GM23248 (cell line): ENCODE measurements around the gene CASQ2. TPM values are rescaled to one million over a fixed set of nuclear protein-coding genes. Genes with fewer than 3 reads are reported as not detected.

Experiments used
- DNase-seq: peaks from one replicate; pipeline ENCODE4 v3.0.0-alpha.2; 2015
- H2AFZ ChIP-seq: fragments of 200-600 bp; sonication (generic); 2 replicates; pipeline ENCODE4 v1.6.1; 2016; ENCODE audit warnings: antibody characterized with exemption
- H3F3A ChIP-seq: fragments of 200-600 bp; sonication (generic); 2 replicates; pipeline ENCODE4 v1.6.1; 2016; ENCODE audit warnings: mild to moderate bottlenecking, antibody characterized with exemption, mixed run types; ENCODE audit not compliant: insufficient read depth
- H3K27ac ChIP-seq: fragments of 200-600 bp; sonication (generic); 2 replicates; pipeline ENCODE4 v1.5.1; 2016; ENCODE audit warnings: mild to moderate bottlenecking
- H3K27me3 ChIP-seq: fragments of 200-600 bp; sonication (generic); replicated peaks from 2 replicates; pipeline ENCODE4 v1.6.1; 2016; ENCODE audit warnings: mild to moderate bottlenecking; ENCODE audit not compliant: insufficient read depth
- H3K36me3 ChIP-seq: fragments of 200-600 bp; sonication (generic); 2 replicates; pipeline ENCODE4 v1.6.1; 2016; ENCODE audit warnings: low read depth, mild to moderate bottlenecking
- H3K4me1 ChIP-seq: fragments of 200-600 bp; sonication (generic); 2 replicates; pipeline ENCODE4 v1.6.1; 2016; ENCODE audit warnings: mild to moderate bottlenecking; ENCODE audit not compliant: insufficient read depth
- H3K4me2 ChIP-seq: fragments of 200-600 bp; sonication (generic); one replicate; pipeline ENCODE4 v1.6.1; 2016; ENCODE audit warnings: mild to moderate bottlenecking; ENCODE audit not compliant: unreplicated experiment
- H3K4me3 ChIP-seq: fragments of 200-600 bp; sonication (generic); 2 replicates; pipeline ENCODE4 v1.5.1; 2016; ENCODE audit warnings: mild to moderate bottlenecking
- H3K79me2 ChIP-seq: fragments of 200-600 bp; sonication (generic); 2 replicates; pipeline ENCODE4 v1.6.1; 2016; ENCODE audit warnings: mild to moderate bottlenecking; ENCODE audit not compliant: insufficient read depth
- H3K9ac ChIP-seq: fragments of 200-600 bp; sonication (generic); 2 replicates; pipeline ENCODE4 v1.6.1; 2016; ENCODE audit warnings: mild to moderate bottlenecking
- H3K9me2 ChIP-seq: fragments of 200-600 bp; sonication (generic); 2 replicates; pipeline ENCODE4 v1.6.1; 2016; ENCODE audit warnings: mixed run types, mild to moderate bottlenecking, moderate library complexity; ENCODE audit not compliant: insufficient read depth
- H3K9me3 ChIP-seq: fragments of 200-600 bp; sonication (generic); one replicate; pipeline ENCODE4 v1.6.1; 2017; ENCODE audit warnings: low read depth
- H4K20me1 ChIP-seq: fragments of 200-600 bp; sonication (generic); 2 replicates; pipeline ENCODE4 v1.6.0; 2016; ENCODE audit not compliant: insufficient read depth
- EZH2 ChIP-seq: fragments of 200-600 bp; sonication (generic); IDR thresholded peaks from 2 replicates; pipeline ENCODE4 v1.6.1; 2018; ENCODE audit warnings: antibody characterized with exemption, mild to moderate bottlenecking; ENCODE audit not compliant: insufficient read depth, poor library complexity, severe bottlenecking
- EZH2phosphoT487 ChIP-seq: fragments of 200-600 bp; sonication (generic); IDR thresholded peaks from 2 replicates; pipeline ENCODE4 v1.6.1; 2018; ENCODE audit warnings: antibody characterized with exemption, moderate library complexity, mild to moderate bottlenecking, low read depth; ENCODE audit not compliant: insufficient read depth
- WGBS, 2 experiments: methylation state at CpG; one replicate each; pipeline ENCODE4 v1.1.6; 2015 to 2017; ENCODE audit warnings: low lambda C conversion rate in 2 of 2, low coverage in 1 of 2; ENCODE audit errors: missing lambda C conversion rate in 2 of 2; 5-methylcytosine and 5-hydroxymethylcytosine counted together
- in situ Hi-C: fragments of 300-500 bp; cut with MboI; formaldehyde crosslinking; loops from 2 replicates; pipeline ENCODE4 v1.15.0; 2020
- polyA plus RNA-seq: library from polyadenylated mRNA; unstranded; fragments of >200 nt; fragmentation: Nextera tagmentation; extraction: Ambion mirVana; gene quantifications from 2 replicates; pipeline ENCODE4 v1.2.1, GENCODE V29; 2016
- total RNA-seq: library from RNA; depleted of rRNA; stranded (reverse); fragments of >200 nt; shearing (Covaris generic); gene quantifications from 2 replicates; pipeline ENCODE4 v1.2.3, GENCODE V29; 2014

CASQ2 gene
- total and polyA plus RNA-seq, 2 experiments from 2014 or later = not detected

DNA sequence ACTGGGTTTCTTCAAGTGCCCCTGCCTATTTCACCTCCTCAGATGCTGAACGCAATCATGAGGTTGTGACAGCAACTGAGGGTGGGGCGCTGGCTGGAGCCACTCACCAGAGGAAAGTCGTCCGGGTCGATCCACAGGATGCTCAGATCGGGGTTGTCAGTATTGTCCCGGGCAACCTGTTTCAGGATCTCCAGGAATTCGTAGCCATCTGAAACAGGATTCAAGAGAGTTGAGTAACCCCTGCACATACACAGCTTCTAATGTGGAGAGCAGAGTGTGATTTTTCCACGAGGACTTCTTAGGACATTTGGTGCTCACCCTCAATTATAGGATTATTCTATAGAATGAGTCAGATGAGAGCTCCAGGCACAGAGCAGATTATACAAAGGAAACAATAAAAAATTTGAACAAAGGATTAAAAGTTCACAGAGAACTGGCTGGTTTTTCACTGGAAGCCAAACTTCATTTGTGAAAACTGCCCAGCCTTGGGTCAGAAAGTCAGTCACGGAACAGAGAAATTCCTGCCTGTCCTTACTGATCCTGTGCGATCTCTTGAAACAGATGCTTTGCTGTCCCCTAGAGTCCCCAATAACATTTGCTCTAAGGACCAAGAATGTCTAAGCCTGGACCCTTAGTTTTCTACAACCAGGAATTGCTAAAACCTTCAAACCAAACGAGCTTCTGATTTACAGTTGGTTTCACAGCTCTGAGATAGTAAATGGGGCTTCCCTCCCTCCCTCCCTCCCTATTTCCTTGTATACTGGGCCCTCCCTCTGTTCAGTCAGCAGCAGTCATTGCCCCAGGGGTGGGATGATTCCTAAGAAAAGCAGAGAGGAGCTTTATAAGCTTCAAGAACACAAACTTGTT lies 63.2 kb downstream of the CASQ2 start:
- H2AFZ ChIP-seq = no peak overlapping the region
- no peak overlapping the region for H3K4me3 ChIP-seq
- no peak overlapping the region for H3K27ac ChIP-seq
- H3F3A ChIP-seq = no peaks in the 10 kb centered on the region
- DNase-seq = no peak
- no peaks in the 10 kb centered on the region for H3K9me3 ChIP-seq
- no peak overlapping the region for H3K4me2 ChIP-seq
- H4K20me1 ChIP-seq = no peaks in the 10 kb centered on the region
- no peaks in the 10 kb centered on the region for H3K4me1 ChIP-seq
- in situ Hi-C loops = no loop called here
- H3K36me3 ChIP-seq = no peaks in the 10 kb centered on the region
- H3K27me3 ChIP-seq = peaks cover 28% of the 10 kb centered on the region
- H3K79me2 ChIP-seq = no peaks in the 10 kb centered on the region
- H3K9ac ChIP-seq = no peak overlapping the region
- TF ChIP-seq EZH2phosphoT487 (no peak), EZH2 (no peak)
- no peaks in the 10 kb centered on the region for H3K9me2 ChIP-seq
- WGBS, 2 experiments = 82 to 83% methylated on average over 12 of the region's 12 CpGs

- H3K27me3 ChIP-seq = peaks cover 6% of the 10 kb centered on the region; the same call in 1 of the 2 replicates
- no peak overlapping the region for H3K4me3 ChIP-seq
- no peaks in the 10 kb centered on the region for H3K79me2 ChIP-seq
- no peak overlapping the region for H2AFZ ChIP-seq
- DNase-seq = no peak
- in situ Hi-C loops = no loop called here
- H3K9me2 ChIP-seq = no peaks in the 10 kb centered on the region
- no peaks in the 10 kb centered on the region for H3K36me3 ChIP-seq
- no peak overlapping the region for H3K4me2 ChIP-seq
- H4K20me1 ChIP-seq = no peaks in the 10 kb centered on the region
- no peak overlapping the region for H3K9ac ChIP-seq
- no peaks in the 10 kb centered on the region for H3K4me1 ChIP-seq
- no peak for TF ChIP-seq EZH2phosphoT487
- no peak for TF ChIP-seq EZH2
- H3K27ac ChIP-seq = no peak overlapping the region
- H3F3A ChIP-seq = no peaks in the 10 kb centered on the region
- no peaks in the 10 kb centered on the region for H3K9me3 ChIP-seq
- 7 to 15% methylated on average over 3 of the region's 3 CpGs for WGBS, 2 experiments
Observed at GRCh38 chr1:115702959-115703358, 65.6 kb downstream of the CASQ2 start.

- TF ChIP-seq EZH2 (no peak), EZH2phosphoT487 (no peak)
- Histone ChIP-seq H3K9me3 (no peaks in the 10 kb centered on the region), H3K4me3 (no peak overlapping the region), H2AFZ (no peak overlapping the region), H3K79me2 (no peaks in the 10 kb centered on the region), H3K9ac (no peak overlapping the region), H3K9me2 (no peaks in the 10 kb centered on the region), H4K20me1 (no peaks in the 10 kb centered on the region), H3K4me1 (no peaks in the 10 kb centered on the region), H3K27ac (no peak overlapping the region), H3K27me3 (no peaks in the 10 kb centered on the region), H3K4me2 (no peak overlapping the region), H3K36me3 (no peaks in the 10 kb centered on the region), H3F3A (no peaks in the 10 kb centered on the region)
- WGBS, 2 experiments = 59 to 65% methylated on average over 3 of the region's 3 CpGs
- DNase-seq = no peak
- in situ Hi-C loops = no loop called here
Observed at GRCh38 chr1:115701090-115701489, 67.4 kb downstream of the CASQ2 start.

DNA sequence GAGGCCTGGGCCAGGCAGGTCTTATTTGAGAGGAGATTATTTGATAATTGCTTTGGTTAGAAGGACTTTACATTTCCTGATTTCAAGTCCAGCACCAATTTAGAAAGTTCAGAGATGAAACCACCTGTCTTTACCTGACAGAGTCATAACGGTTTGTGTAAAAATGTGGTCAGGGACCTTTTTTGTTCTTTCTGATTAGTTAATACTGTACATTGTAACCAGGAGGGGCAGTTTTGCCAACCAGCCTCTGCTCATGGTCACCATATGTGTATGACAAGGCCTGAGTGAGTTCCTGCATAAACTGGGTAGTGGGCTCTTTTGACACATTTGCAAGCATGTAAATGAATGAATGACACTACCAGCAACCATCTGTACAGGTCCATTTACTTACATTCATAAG lies 70.9 kb downstream of the CASQ2 start:
- no peak for DNase-seq
- Histone ChIP-seq H3K9me2 (no peaks in the 10 kb centered on the region), H3K4me3 (no peak overlapping the region), H4K20me1 (no peaks in the 10 kb centered on the region), H3K79me2 (no peaks in the 10 kb centered on the region), H3K27me3 (no peaks in the 10 kb centered on the region), H3F3A (no peaks in the 10 kb centered on the region), H3K9me3 (no peaks in the 10 kb centered on the region), H3K9ac (no peak overlapping the region), H3K27ac (no peak overlapping the region), H3K36me3 (no peaks in the 10 kb centered on the region), H3K4me2 (no peak overlapping the region), H2AFZ (no peak overlapping the region), H3K4me1 (no peaks in the 10 kb centered on the region)
- WGBS, 2 experiments = 90 to 100% methylated on average over 1 of the region's 1 CpG
- in situ Hi-C loops = no loop called here
- TF ChIP-seq EZH2 (no peak), EZH2phosphoT487 (no peak)
